Right cardiac atrium (tissue), 5 donors: Measurements from ENCODE around the gene IGSF1. TPM values are rescaled to one million over a fixed set of nuclear protein-coding genes. Genes with fewer than 3 reads are reported as not detected.
A peak's percentile ranks its signal among the peaks of the same experiment; 100 is the strongest.

ENCODE experiments used
- ATAC-seq, 2 donors: fragments of 200-7000 bp; cut with Tn5 transposase; one replicate each; pipeline versions ENCODE4 v1.8.0 to v1.9.1; 2020; ENCODE audit warnings: moderate library complexity in 2 of 2, mild to moderate bottlenecking in 1 of 2
- DNase-seq, 3 donors: peaks; one replicate each; pipeline ENCODE4 v3.0.0-alpha.2; 2020
- H3K27ac ChIP-seq: one replicate; pipeline ENCODE4 v1.5.1; 2013; ENCODE audit warnings: mild to moderate bottlenecking, low read length, control low read depth, moderate library complexity
- H3K27me3 ChIP-seq: one replicate; pipeline ENCODE4 v1.6.1; 2013; ENCODE audit not compliant: control insufficient read depth, insufficient read depth
- H3K4me1 ChIP-seq: one replicate; pipeline ENCODE4 v1.6.1; 2013; ENCODE audit warnings: low read length; ENCODE audit not compliant: control insufficient read depth, insufficient read depth
- H3K4me3 ChIP-seq: one replicate; pipeline ENCODE4 v1.5.1; 2013; ENCODE audit warnings: low read length, control low read depth
- H3K9me3 ChIP-seq: one replicate; pipeline ENCODE4 v1.6.1; 2013; ENCODE audit warnings: low read length; ENCODE audit not compliant: control insufficient read depth
- whole genome bisulfite sequencing: extraction: QIAGEN DNeasy Blood & Tissue Kit; methylation state at CpG from one replicate; pipeline ENCODE4 v1.1.7; 2013; 5-methylcytosine and 5-hydroxymethylcytosine counted together
- intact Hi-C, 4 donors: fragments of 100-400 bp; cut with DNase I; formaldehyde crosslinking; loops; one replicate each; pipeline versions ENCODE4 v1.11.0 to v1.14.0; 2022 to 2023
- polyA plus RNA-seq: library from polyadenylated mRNA; stranded (reverse); fragments of 200-250 nt; gene quantifications from one replicate; pipeline ENCODE4 v1.2.3, GENCODE V29; 2013
- total RNA-seq, 4 donors: library from RNA; stranded (reverse); fragmentation: NEBNext Ultra II Directional; extraction: Animal tissue kit (Norgen Biotek cat#: 25700); gene quantifications; one replicate each; pipeline ENCODE4 v1.2.1, GENCODE V29; 2021
- donor health status: healthy with polysubstance abuse.
- donor health status: DM: no; HTN: yes; CAD: no.
- donor health status: DM: no; HTN: no; CAD: no.
- donor health status: DM: no; HTN: yes; CAD: no; lungs with severe emphysema.
- donor health status: DM: yes; HTN: yes; CAD: no.

The IGSF1 gene
- total and polyA plus RNA-seq, 5 donors = 4.6 to 28.3 (median 16.1) TPM

DNA sequence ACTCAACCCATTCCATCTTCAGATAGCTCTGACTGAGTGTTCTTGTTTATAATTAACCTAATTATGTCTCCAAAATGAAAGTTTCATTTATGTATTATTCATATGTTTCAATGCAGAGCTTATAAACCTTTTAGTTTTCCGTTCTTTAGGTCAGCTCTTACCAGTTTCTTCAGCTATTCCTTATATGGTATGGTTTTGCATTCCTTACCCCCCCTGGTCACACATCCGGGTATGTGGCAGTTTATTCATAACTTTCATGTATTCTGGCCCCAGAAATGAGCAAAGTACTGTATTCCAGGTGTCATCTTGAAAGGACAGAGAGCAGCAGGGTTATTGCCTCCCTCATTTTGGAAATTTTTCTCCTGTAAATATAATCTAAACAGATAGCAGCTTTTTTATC lies 16.8 kb upstream of the IGSF1 start:
- Histone ChIP-seq H3K27ac (no peak overlapping the region), H3K27me3 (no peaks in the 10 kb centered on the region), H3K9me3 (no peaks in the 10 kb centered on the region), H3K4me3 (no peak overlapping the region), H3K4me1 (no peaks in the 10 kb centered on the region)
- 38% methylated on average over 2 of the region's 2 CpGs for WGBS
- ATAC-seq (no peak), DNase-seq (no peak)
- intact Hi-C loops = no loop called here

DNA sequence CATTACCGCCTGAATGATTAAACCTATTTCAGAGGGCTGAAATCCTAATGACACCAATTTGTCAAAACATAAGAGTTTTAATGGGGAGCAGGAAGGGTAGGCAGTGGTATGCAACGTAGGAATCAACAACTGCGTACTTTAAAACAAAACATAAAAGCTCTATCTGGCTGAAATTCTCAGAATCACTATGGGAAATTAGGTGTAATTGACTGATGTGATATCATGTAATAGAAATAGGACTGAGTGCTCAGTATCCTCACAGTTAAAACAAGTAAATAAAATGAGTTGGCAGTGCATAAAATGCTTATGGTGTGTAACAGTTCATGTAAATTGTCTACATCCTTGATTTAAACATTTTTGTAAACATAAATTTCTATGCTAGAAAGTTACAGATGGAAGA lies 13.6 kb upstream of the IGSF1 start:
- WGBS = 85% methylated on average over 3 of the region's 3 CpGs

DNA sequence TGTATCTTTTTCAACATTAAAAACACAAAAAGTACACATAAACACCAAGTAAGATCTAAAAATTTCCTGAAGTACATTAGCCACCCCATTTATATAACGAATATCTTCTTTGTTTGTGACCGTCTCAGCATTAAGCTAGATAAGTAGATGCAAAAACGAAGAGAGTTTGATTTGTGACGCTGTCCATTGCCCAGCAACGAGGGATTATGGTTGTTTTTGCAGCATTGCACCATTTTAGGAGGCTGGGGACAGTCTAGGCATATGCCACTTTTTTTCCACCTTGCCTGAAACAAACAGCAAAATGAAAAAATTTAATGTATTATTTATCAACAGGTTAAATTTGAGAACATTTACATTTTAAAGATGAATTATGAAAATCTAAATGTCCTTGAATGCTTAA lies 12.0 kb upstream of the IGSF1 start:
- ATAC-seq = no peak
- H3K4me3 ChIP-seq = no peak overlapping the region
- H3K9me3 ChIP-seq = no peaks in the 10 kb centered on the region
- intact Hi-C loops = no loop called here
- H3K27ac ChIP-seq = no peak overlapping the region
- WGBS = 60% methylated on average over 5 of the region's 5 CpGs
- no peak for DNase-seq
- no peaks in the 10 kb centered on the region for H3K4me1 ChIP-seq
- H3K27me3 ChIP-seq = no peaks in the 10 kb centered on the region

More for the DNA sequence above, 13.6 kb upstream of the IGSF1 start:
- no peak overlapping the region for H3K4me3 ChIP-seq
- no peak for DNase-seq
- no peaks in the 10 kb centered on the region for H3K27me3 ChIP-seq
- no peak for ATAC-seq
- intact Hi-C loops = no loop called here
- no peaks in the 10 kb centered on the region for H3K9me3 ChIP-seq
- no peak overlapping the region for H3K27ac ChIP-seq
- H3K4me1 ChIP-seq = no peaks in the 10 kb centered on the region

DNA sequence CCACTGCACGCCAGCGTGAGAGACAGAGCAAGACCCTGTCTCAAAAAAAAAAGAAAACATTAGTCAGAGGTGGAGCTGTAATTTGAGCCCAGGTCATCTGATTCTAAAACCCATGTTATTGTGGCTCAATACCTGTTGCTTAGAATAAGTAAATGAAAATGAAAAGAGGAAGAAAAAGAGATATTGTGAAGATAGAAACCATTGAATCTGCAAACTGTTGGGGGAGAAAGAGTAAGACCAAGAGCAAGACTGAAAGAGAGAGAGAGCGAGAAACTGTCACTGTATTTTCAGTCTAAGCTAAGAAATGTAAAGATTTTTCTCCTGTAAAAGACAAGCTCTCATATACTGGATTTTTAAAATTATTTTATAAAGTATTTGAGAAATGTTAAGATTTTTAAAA lies 9.7 kb upstream of the IGSF1 start:
- ATAC-seq (no peak), DNase-seq (no peak)
- Histone ChIP-seq H3K27me3 (no peaks in the 10 kb centered on the region), H3K4me3 (no peak overlapping the region), H3K27ac (no peak overlapping the region), H3K9me3 (no peaks in the 10 kb centered on the region), H3K4me1 (no peaks in the 10 kb centered on the region)
- 74% methylated on average over 3 of the region's 3 CpGs for WGBS
- intact Hi-C loops = no loop called here

DNA sequence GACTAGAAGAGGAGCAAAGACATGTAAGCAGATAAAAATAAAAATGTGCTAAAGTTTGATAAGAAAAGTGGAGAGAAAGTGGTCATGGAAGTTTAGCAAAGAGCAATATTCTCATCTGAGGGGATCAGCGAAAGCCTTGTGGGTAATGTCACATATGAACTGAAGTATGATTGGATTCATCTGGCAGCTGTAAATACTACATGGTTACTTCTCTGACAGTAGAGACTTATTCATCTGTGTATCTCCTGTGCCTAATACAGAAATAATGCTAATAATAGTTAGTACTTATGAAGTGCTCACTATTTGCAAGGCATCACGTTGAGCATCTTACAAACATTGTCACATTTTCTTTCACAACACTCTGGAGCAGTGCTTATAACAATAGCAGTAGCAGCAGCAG lies 8.9 kb upstream of the IGSF1 start:
- no peak overlapping the region for H3K27ac ChIP-seq
- no peak for ATAC-seq
- intact Hi-C loops = no loop called here
- 72% methylated on average over 2 of the region's 2 CpGs for WGBS
- H3K27me3 ChIP-seq = no peaks in the 10 kb centered on the region
- no peaks in the 10 kb centered on the region for H3K9me3 ChIP-seq
- no peak overlapping the region for H3K4me3 ChIP-seq
- DNase-seq = no peak
- H3K4me1 ChIP-seq = no peaks in the 10 kb centered on the region

DNA sequence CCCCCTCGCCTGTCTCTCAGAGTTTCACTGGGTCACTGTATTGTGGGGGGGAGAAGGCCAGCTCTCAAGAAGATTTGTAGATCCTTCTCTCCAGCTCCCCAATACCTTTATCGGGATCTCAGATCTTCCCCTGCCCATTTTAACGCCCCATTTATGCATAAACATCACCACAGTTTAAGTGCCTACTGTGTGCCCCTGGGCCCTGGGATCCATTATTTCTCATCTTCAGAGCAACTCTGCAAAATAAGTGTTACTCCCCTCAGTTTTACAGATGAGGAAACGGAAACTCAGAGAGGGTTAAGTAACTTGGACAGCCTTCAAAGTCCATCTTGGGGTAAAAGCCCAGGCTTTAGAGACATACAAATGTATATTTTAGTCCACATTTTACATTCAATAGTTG lies 421 bp upstream of the IGSF1 start:
- Histone ChIP-seq H3K4me3 (no peak overlapping the region), H3K27me3 (no peaks in the 10 kb centered on the region)
- intact Hi-C loops = no loop called here

DNA sequence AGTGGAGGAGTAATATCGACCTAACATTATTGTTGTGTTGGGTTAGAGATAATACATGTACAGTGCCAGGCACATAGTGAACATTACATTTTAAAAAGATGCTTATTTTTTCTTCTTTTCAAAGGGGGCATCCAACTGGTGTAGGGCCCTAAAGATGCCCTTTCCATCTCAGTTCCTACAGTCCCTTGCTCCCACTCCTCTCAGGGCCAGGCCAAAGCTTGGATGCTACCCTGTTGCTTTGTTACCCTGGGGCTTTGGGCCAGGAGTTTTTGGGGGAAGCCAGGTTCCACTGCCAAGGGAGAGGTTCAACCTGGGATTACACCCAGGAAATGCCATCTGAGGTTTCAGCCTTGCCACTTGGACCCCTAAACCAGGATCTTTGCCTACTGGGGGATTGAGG lies 918 bp downstream of the IGSF1 start:
- H3K27me3 ChIP-seq = no peaks in the 10 kb centered on the region
- no peak overlapping the region for H3K27ac ChIP-seq
- no peak for DNase-seq
- H3K4me1 ChIP-seq = no peaks in the 10 kb centered on the region
- 43% methylated on average over 1 of the region's 1 CpG for WGBS
- no peaks in the 10 kb centered on the region for H3K9me3 ChIP-seq
- H3K4me3 ChIP-seq = no peak overlapping the region
- no peak for ATAC-seq
- intact Hi-C loops = no loop called here

More for the DNA sequence above, 421 bp upstream of the IGSF1 start:
- WGBS = 27% methylated on average over 4 of the region's 4 CpGs
- H3K9me3 ChIP-seq = no peaks in the 10 kb centered on the region
- no peaks in the 10 kb centered on the region for H3K4me1 ChIP-seq
- no peak for DNase-seq
- ATAC-seq = no peak
- no peak overlapping the region for H3K27ac ChIP-seq

DNA sequence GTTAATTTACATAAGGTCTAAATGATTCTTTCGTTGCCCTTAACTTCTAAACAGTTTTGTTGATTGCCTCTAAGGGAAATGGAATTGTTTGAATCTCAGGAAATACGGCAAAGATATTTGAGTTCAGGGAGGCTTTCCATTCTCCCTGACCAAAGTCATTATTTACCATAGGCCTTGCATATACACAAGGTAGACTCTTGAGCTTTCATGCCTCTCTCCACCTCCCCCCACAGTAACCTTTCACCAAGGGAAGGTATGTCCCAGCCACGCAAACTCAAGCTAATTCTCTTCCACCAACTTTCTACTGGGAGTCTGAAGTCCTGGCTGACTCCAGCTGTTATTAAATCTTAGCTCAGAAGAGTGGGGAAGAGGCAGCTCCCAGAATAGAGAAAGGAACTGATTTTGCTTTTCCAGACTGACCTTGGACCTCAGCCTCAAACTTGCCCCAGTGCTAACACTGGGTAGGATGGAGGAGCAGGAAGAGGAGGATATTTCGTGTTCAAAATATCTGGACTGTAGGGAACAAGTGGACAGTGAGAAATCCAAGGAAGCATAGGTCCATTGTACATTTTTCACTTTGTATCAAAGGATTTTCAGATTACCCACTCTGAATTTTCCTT lies 1.4 kb downstream of the IGSF1 start:
- no peak overlapping the region for H3K27ac ChIP-seq
- no peaks in the 10 kb centered on the region for H3K4me1 ChIP-seq
- no peaks in the 10 kb centered on the region for H3K27me3 ChIP-seq
- intact Hi-C loops = no loop called here
- no peak overlapping the region for H3K4me3 ChIP-seq
- WGBS = 60% methylated on average over 4 of the region's 4 CpGs
- ATAC-seq = no peak
- DNase-seq = no peak
- no peaks in the 10 kb centered on the region for H3K9me3 ChIP-seq

DNA sequence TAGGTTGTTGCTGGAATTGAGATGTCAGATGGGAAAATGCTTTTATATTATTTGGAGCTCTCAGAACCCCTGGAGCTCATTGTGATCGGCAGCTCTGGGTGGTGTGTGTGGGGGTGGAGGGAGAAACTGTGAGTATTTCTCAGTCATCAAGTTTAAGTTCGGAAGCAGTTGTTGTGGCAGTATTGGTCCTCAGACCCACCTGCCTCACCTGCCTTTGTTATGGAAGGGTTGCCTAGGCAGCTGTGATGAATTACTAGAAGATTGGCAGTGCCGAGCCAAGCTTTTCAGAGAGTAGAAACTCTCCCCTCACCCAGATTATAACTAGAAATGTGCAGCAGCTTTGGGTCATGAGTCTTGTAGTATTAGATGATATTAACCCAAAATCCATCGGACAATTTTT lies 9.5 kb downstream of the IGSF1 start:
- no peaks in the 10 kb centered on the region for H3K27me3 ChIP-seq
- no peak overlapping the region for H3K4me3 ChIP-seq
- H3K4me1 ChIP-seq = no peaks in the 10 kb centered on the region
- intact Hi-C loops = no loop called here
- no peak overlapping the region for H3K27ac ChIP-seq
- WGBS = 48% methylated on average over 4 of the region's 4 CpGs
- no peak for DNase-seq
- ATAC-seq = no peak
- H3K9me3 ChIP-seq = no peaks in the 10 kb centered on the region

DNA sequence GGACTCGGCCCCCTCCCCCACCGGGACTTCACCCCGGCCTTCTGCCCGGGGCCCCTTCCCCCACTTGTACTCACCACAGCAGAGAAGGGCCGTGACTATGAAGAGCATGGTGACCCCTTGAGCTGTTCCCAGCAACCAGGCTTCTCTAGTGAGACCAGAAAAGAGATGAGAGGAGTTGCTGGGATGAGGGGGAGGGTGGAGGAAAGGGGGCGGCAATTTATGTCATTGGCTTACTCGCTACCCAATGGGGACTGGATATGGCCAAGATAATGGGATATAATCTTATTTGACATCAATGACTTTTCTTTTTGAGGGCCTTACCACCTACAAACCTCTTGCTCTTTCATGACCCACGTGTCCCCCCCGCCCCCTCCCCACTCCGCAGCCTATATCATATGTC lies 9.9 kb downstream of the IGSF1 start:
- DNase-seq (no peak), ATAC-seq (no peak)
- intact Hi-C loops = no loop called here
- no peaks in the 10 kb centered on the region for H3K27me3 ChIP-seq
- no peak overlapping the region for H3K27ac ChIP-seq
- H3K4me1 ChIP-seq = no peaks in the 10 kb centered on the region
- WGBS = 58% methylated on average over 10 of the region's 10 CpGs
- H3K4me3 ChIP-seq = no peak overlapping the region
- H3K9me3 ChIP-seq = no peaks in the 10 kb centered on the region

DNA sequence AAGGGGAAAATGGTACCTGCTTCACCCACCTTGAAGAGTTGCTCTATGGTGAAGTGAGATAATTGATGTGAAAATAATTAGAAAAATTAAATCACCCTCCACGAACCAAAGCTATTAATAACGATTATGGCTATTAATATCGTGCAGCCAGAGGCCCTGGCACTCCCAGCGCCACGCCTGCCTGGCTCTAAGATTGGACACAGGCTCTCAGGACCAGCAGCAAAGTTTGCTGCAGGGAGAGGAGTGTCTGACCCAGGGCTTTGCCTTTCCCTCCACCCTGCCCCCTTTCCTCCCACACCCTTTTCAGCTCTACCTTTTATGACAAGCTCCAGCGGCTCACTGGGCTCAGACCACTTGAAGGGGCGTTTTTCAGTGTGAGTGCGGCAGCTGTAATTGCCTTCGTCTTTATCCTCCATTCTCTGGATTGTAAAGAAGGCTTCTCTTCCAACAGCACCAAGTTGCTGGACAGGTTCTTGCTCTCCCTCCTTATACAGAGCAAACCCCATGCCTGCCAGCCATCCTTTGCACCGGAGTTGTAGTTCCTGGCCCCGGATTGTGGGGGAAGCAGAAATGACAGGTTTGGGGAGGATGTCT lies 11.5 kb downstream of the IGSF1 start:
- DNase-seq = peak in 1 of 3 donors; percentile 37
- H3K4me3 ChIP-seq = no peak overlapping the region
- ATAC-seq = peak in 1 of 2 donors; percentile 50

DNA sequence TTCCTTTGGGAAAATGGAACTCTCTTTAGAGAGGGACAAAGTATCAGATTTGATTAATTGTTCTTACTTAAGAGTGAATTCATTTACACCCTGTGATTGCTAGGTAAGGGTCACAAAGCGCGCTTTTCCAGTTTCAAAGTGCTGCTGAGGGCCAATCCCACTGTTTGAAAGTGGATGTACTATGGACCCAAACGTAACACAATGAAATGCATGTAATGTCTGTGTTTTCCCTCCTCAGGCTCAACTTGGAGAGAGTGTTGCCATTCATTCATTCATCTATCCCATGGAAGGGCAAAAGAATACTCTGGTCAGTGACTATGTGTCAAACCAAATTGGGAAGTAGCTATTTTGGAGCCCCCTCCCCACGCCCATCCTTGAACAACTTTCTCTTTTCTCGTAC lies 16.1 kb downstream of the IGSF1 start:
- intact Hi-C loops = no loop called here
- H3K27me3 ChIP-seq = no peaks in the 10 kb centered on the region
- DNase-seq (no peak), ATAC-seq (no peak)
- H3K4me3 ChIP-seq = no peak overlapping the region
- no peaks in the 10 kb centered on the region for H3K9me3 ChIP-seq
- H3K27ac ChIP-seq = no peak overlapping the region
- 88% methylated on average over 5 of the region's 5 CpGs for WGBS
- H3K4me1 ChIP-seq = no peaks in the 10 kb centered on the region

More for the DNA sequence above, 11.5 kb downstream of the IGSF1 start:
- Histone ChIP-seq H3K27ac (no peak overlapping the region), H3K27me3 (no peaks in the 10 kb centered on the region), H3K9me3 (no peaks in the 10 kb centered on the region), H3K4me1 (no peaks in the 10 kb centered on the region)
- WGBS = 37% methylated on average over 11 of the region's 11 CpGs
- intact Hi-C loops = no loop called here
